ENCODE measurements around the gene ZBED3.

The ZBED3 gene

GRCh38 chr5:77076961-77077828 is 9.9 kb downstream of the ZBED3 start:
- DNase-seq: no peak

- DNase-seq: no peak
Observed at GRCh38 chr5:77074745-77075144, 12.3 kb downstream of the ZBED3 start.

GRCh38 chr5:77073667-77074066 is 13.4 kb downstream of the ZBED3 start:
- no peak for DNase-seq

DNA sequence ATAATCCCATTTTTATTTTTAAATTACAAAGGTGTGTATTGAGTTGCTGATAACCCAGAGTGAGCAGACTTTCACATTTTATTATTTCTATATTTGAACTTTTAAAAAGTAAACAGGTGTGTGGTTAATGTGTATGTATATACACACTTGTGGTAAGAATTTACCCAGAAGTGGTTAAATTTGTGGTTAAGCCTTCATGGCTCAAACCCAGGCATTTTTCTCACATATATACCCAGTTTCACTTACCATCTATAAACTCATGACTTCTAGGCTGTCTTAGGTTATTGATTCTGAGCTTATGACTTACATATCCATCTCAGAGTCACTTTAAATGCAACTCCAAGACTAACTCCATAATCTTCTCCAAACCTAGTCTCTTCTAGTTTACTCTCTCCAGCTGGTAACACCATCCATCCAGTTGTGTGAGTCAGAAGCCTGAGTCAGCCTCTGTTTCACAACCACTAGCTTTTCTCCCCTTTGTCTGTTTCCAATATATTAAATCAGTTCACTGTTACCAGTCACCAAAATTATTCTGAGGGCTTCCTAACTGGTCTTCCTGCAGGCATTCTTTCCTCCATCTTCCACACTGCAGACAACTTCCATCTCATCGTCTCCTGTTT is 20.2 kb downstream of the ZBED3 start:
- DNase-seq: no peak

DNA sequence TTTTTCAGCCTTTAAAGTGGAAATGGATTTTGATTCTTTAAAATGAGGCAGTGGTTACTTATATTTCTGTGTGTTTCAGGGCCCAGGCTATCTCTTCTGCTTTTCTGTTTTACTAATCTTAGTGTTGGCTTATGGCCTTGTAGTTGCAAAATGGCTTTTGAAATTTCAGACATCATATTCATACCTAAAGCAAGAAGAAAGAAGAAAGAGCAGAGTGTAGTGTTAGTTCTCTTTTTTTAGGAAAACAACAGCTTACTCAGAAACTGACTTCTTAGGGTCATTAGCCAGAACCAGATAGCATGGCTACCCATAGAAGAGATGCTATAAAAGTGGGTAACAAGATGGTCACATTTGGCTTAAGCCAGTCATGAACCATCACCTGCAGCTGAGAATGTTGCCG is 20.9 kb downstream of the ZBED3 start:
- DNase-seq: no peak

DNA sequence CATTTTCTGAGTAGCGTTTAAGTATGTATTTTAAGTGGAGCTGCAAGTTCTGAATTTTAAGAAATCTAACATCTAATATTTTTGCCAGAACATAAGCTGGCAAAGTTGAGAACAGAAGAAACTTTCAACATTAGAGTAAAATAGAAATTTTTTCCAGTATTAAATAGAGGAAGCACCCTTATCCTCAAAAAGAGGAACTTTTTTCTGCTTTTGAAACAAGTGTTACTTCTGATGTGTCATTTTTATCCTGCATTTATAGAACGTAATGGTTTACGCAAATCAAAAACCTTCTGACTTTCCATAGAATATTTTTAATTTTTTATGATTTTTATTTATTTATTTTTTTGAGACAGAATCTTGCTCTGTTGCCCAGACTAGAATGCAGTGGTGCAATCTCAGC is 21.8 kb downstream of the ZBED3 start:
- no peak for DNase-seq

DNA sequence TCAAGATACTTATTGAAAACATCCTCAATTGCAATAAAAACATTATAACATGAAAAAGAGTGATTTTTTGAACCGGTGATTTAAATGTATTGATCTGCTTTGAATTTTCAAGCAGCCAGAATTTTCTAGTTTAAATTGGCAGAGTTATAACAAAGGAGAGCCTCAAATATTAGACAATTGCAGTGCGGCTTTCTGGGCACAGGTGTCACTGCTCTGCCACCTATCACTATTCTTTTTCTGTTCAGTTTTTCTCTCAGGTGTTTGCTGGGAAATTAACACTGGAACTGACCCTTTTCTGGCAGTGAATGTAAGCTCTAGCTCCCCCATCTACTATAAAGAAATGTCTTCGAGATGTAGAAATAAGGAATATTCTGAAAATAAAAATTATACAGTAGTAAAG is 23.0 kb downstream of the ZBED3 start:
- no peak for DNase-seq

- DNase-seq: no peak
Observed at GRCh38 chr5:77046416-77047073, 40.5 kb downstream of the ZBED3 start.

DNA sequence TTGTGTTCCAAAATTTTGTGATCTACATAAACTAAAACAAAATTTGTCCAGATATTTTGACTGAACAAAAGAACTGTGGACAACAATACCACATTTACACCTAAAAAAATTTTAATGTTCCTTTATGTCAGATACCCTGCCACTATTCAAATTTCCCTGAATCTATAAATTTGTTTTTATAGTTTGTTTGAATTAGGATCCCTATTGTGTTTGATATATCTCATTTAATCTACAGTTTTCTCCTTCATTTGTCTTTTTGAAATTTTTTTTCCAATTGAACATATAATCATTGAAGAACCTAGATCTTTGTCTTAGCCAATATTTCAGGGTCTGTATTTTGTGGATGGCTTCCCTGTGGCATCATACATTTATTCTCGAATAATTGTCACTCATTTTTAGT is 51.1 kb downstream of the ZBED3 start:
- no peak for DNase-seq

DNA sequence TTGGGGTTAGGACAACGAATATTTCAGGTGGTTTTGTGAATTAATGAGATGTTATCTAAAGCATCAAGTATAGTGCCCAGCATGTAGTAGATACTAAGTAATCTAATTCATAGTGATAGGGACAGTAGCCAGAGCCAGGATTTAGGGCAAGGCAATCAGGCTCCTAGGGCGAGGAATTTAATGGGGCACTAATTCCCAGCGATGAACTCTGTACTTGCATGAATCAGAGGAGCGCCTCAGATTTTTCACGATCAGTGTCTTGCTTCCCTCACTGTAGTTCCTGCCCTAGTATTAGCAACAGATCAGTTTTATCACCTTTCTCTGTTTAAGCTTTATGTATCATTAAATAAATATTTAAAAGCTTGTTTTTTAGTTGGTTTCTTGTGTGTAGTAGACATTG is 53.7 kb downstream of the ZBED3 start:
- DNase-seq: no peak

DNA sequence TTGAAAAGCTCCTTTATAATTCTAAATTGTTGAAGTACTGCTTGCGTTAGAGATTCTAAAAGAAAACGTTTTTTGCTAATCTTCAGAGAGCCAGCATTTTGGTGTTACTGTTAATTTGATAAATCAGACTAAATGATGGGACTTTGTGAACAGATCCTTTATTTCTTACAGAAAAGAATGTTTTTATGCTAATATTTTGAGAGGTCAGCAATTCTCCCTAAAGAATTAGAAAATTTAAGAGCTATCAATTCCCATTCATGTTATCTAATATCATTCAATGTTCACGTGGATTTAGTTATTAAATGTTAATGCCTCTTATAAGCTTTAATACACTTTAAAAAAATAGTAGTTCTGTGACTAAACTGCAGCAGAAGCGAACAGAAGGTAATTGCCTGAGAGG is 54.5 kb downstream of the ZBED3 start:
- no peak for DNase-seq

DNA sequence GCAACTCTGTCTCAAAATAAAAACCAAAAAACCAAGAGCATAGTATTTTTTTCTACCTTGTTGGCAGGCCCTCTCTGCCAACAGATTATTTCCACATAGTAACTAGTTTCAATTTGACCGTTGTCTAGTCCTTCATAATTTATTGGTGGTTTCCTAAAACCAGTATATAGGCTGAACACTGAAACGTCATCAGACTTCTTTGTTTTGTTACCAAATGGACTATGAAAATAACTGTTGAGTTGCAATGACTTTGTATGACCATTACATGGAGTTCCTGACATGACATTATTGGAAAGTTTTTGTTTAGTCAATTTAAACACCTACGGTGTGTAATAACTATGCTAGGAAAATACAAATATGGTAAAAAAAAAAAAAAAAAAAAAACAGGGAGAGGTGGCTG is 55.2 kb downstream of the ZBED3 start:
- no peak for DNase-seq

DNA sequence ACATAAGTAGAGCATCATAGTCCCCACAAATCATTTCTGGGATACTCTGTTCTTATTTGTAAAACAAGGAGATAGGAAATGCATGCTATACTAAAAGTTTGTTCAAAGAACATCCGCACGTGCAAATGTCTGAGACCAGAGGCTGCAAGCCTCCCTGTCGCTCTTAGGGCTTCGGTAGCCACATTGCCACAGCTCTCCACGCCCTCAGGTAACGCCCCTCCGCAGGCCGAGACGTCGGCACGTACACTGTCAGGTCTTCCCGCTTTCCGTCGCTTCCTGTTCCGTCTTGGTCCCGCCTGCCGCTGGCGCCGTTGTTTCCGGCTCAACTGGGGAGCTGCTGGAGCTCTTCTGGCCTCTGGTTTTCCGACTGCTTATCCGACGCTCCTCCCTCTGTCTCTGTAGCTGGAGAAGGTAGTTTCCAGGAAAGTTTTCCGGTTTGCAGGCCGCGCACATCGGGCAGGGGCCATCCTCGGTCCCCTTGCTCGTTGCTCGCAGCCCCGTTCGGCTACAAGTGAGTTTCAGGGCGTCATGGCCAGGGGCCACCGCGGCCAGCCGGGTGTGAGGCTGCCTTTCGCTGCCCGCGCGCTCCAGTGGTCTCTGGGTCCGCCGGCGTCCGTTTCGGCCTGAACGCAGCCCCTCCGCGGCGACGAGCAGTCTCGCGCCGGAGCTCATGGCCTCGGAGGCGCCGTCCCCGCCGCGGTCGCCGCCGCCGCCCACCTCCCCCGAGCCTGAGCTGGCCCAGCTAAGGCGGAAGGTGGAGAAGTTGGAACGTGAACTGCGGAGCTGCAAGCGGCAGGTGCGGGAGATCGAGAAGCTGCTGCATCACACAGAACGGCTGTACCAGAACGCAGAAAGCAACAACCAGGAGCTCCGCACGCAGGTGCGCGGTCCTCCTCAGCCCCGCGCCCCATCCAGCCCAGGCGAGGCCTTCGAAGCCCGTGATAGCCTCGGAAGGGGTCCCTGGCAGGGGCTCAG is 56.7 kb downstream of the ZBED3 start, which contains the start of gene AGGF1:
Gene AGGF1 (plus strand): TSS at position 308 of the 975 bp plus-strand sequence. CDS start 363 bp downstream, at position 671.
- DNase-seq: peak; percentile 94 to 97

DNA sequence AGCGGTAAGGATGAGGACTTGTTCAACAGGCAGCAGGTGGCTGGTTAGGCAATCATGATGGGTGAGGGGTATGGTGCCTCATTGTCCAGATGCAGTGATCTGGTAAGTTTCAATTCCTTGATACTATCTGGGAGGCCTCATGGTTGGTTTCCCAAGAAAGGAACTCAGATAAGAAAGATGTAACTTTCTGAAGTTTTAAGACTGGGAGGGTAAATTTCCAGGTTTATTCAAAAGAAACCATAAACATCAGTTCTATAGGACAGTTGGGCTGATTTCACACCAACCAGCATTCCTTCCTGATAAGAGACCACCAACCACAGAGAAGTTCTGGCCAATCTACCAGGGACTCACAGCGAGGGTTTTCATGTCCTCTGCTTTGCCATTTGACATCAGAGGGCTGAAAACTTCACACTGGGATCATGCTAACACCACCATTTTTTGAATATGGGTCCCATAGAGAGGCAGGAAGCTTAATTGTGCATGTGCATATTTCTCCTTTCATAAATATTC is 57.7 kb downstream of the ZBED3 start:
- no peak for DNase-seq

DNA sequence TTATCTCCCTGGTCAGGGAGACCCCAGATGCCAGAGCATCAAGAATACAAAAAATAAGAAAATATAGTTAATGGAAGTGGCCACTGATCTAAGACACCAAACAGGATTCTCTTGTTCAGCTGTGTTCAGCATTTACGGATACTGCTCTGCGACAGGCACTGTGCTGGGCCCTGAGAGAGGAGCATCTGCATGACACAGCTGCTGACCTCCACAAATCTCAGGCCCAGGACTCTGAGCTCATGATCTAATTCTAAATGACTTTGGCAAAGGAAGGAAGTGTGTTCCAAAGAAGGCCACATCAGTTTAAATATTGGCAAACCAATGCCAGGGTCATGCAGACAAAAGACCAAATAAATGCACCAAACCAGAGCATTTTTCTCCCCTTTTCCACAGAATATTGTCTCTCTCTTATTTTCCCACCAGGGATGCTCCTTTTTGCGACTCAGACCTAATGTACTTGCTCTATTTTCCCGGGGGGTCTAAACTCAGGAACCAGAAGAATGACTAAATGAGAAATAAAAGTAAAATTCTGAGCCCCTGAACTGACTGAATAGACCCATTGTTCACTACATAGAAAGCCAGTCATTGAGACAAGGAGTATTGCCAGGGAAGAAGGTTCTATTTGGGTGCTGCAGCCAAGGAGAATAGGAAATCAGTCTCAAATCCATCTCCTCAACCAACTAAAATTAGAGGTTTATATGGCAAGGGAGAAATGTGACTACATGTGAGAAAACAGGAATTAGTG is 58.3 kb downstream of the ZBED3 start:
- no peak for DNase-seq

GRCh38 chr5:77024490-77024889 is 62.6 kb downstream of the ZBED3 start:
- no peak for DNase-seq

GRCh38 chr5:77022511-77023417 is 64.3 kb downstream of the ZBED3 start:
- no peak for DNase-seq
